ENCODE measurements around the gene WDR3. TPM values are rescaled to one million over a fixed set of nuclear protein-coding genes. Genes with fewer than 3 reads are reported as not detected.

The WDR3 gene
- total RNA-seq, 1 donor from 2014 or later = 45.3 TPM

DNA sequence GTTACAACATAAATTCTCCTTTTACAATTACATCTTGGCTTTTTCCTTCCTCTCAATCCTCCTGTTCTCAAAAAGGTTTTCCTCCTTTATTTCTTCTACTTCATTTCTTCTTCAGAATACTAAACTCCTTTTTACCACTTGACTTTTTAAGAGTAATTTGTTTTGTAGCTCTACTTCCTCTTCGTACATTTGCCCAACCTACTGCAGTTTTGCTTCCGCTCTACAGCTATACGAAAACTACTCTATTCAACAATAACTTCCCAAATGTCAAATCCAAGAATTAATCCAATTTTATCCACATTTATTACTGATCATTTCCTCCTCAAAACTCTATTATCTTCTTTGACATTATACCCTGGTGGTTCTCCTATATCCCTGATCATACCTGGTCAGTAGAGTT is 3.6 kb upstream of the WDR3 start:
- no peaks in the 10 kb centered on the region for H3K9me3 Mint-ChIP-seq
- H3K4me3 Mint-ChIP-seq = no peak overlapping the region
- peaks cover 7% of the 10 kb centered on the region for H3K36me3 Mint-ChIP-seq (ENCODE audit: low read depth)
- no peak for TF ChIP-seq CTCF (conservative IDR thresholded peaks at IDR 0.05)
- DNase-seq (ENCODE audit: low read depth, low spot score) = no peak
- no peaks in the 10 kb centered on the region for H3K27me3 Mint-ChIP-seq (ENCODE audit: low read depth)
- peaks cover 31% of the 10 kb centered on the region for H3K4me1 Mint-ChIP-seq
- H3K27ac Mint-ChIP-seq (ENCODE audit: unreplicated experiment) = no peak overlapping the region

DNA sequence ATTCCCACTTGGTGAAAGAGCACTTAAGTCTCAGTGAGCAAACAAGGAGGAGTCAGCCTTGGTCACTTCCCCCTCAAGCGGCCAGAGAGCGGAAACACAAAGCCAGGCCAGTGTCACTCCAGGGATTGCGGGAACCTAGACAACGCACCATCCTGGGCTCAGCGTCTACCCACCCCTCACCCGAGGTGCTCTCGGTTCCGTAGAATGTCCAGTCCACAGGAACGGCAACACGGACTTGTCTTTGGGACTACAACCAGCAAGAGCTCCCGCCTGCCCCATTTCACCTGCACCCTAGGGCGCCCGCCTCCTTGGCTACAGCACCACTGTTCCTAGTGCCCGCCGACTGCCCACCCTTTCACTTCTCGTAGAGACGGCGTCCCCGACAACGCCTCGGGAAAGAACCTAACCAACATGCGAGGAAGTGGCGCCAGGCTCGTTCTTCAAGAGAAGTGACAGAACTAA is 627 bp upstream of the WDR3 start:
- Mint-ChIP-seq H3K27ac (ENCODE audit: unreplicated experiment) (peak overlapping the region; percentile 97), H3K27me3 (ENCODE audit: low read depth) (no peaks in the 10 kb centered on the region), H3K36me3 (ENCODE audit: low read depth) (peaks cover 5% of the 10 kb centered on the region), H3K4me1 (peaks cover 45% of the 10 kb centered on the region), H3K4me3 (peak overlapping the region; percentile 100), H3K9me3 (no peaks in the 10 kb centered on the region)
- DNase-seq (ENCODE audit: low read depth, low spot score) = peak; percentile 46
- no peak for TF ChIP-seq CTCF (conservative IDR thresholded peaks at IDR 0.05)

- no peak for TF ChIP-seq CTCF (conservative IDR thresholded peaks at IDR 0.05)
- Mint-ChIP-seq H3K9me3 (no peaks in the 10 kb centered on the region), H3K27ac (ENCODE audit: unreplicated experiment) (peak overlapping the region; percentile 74), H3K4me1 (peaks cover 45% of the 10 kb centered on the region), H3K36me3 (ENCODE audit: low read depth) (peaks cover 4% of the 10 kb centered on the region), H3K27me3 (ENCODE audit: low read depth) (no peaks in the 10 kb centered on the region), H3K4me3 (peak overlapping the region; percentile 100)
- DNase-seq (ENCODE audit: low read depth, low spot score) = peak; percentile 1
Observed at GRCh38 chr1:117930173-117930447, 571 bp downstream of the WDR3 start.

GRCh38 chr1:117930484-117930883 is 945 bp downstream of the WDR3 start:
- Mint-ChIP-seq H3K4me3 (peak overlapping the region; percentile 100), H3K27me3 (ENCODE audit: low read depth) (no peaks in the 10 kb centered on the region)

GRCh38 chr1:117932576-117932975 is 3.0 kb downstream of the WDR3 start:
- TF ChIP-seq CTCF (conservative IDR thresholded peaks at IDR 0.05) = no peak
- no peaks in the 10 kb centered on the region for H3K9me3 Mint-ChIP-seq
- DNase-seq (ENCODE audit: low read depth, low spot score) = no peak
- H3K27ac Mint-ChIP-seq (ENCODE audit: unreplicated experiment) = no peak overlapping the region
- peaks cover 4% of the 10 kb centered on the region for H3K36me3 Mint-ChIP-seq (ENCODE audit: low read depth)
- no peaks in the 10 kb centered on the region for H3K27me3 Mint-ChIP-seq (ENCODE audit: low read depth)
- H3K4me3 Mint-ChIP-seq = peak overlapping the region; percentile 42
- peaks cover 42% of the 10 kb centered on the region for H3K4me1 Mint-ChIP-seq

More at GRCh38 chr1:117930484-117930883, 945 bp downstream of the WDR3 start:
- Mint-ChIP-seq H3K4me1 (peaks cover 45% of the 10 kb centered on the region), H3K9me3 (no peaks in the 10 kb centered on the region), H3K27ac (ENCODE audit: unreplicated experiment) (no peak overlapping the region), H3K36me3 (ENCODE audit: low read depth) (peaks cover 4% of the 10 kb centered on the region)
- TF ChIP-seq CTCF (conservative IDR thresholded peaks at IDR 0.05) = no peak
- no peak for DNase-seq (ENCODE audit: low read depth, low spot score)

- TF ChIP-seq CTCF (conservative IDR thresholded peaks at IDR 0.05) = no peak
- no peak overlapping the region for H3K27ac Mint-ChIP-seq (ENCODE audit: unreplicated experiment)
- H3K27me3 Mint-ChIP-seq (ENCODE audit: low read depth) = no peaks in the 10 kb centered on the region
- H3K36me3 Mint-ChIP-seq (ENCODE audit: low read depth) = peaks cover 7% of the 10 kb centered on the region
- H3K4me3 Mint-ChIP-seq = no peak overlapping the region
- H3K4me1 Mint-ChIP-seq = peaks cover 33% of the 10 kb centered on the region
- H3K9me3 Mint-ChIP-seq = no peaks in the 10 kb centered on the region
- no peak for DNase-seq (ENCODE audit: low read depth, low spot score)
Observed at GRCh38 chr1:117933769-117934168, 4.2 kb downstream of the WDR3 start.

All from neural crest cell (in vitro differentiated cells).